A673 (cell line): ENCODE data around the gene SNX19. TPM values are rescaled to one million over a fixed set of nuclear protein-coding genes. Genes with fewer than 3 reads are reported as not detected.

Source experiments
- BruUV-seq: library from RNA; stranded (reverse); fragments of 400-500 nt; replicated peaks from 2 replicates; lab custom pipeline; 2021; lab: Mats Ljungman, UMichigan
- CTCF ChIA-PET: fragments of 300-600 bp; sonication (Branson Sonifier 250); formaldehyde crosslinking; loops from one replicate; lab custom pipeline; 2022; ENCODE audit warnings: antibody characterized with exemption; lab: Charles Lee
- POLR2A ChIA-PET: fragments of 300-600 bp; sonication (Branson Sonifier 250); formaldehyde crosslinking; loops from one replicate; lab custom pipeline; 2022; ENCODE audit warnings: antibody characterized with exemption; ENCODE audit not compliant: low non-redundant PET; lab: Charles Lee
- DNase-seq: peaks from one replicate; pipeline ENCODE4 v3.0.0-alpha.2; 2015; ENCODE audit warnings: low spot score
- H3K27ac ChIP-seq: fragments of 200-600 bp; sonication (generic); 2 replicates; pipeline ENCODE4 v1.5.1; 2016; ENCODE audit warnings: mixed run types, low read depth, mild to moderate bottlenecking, mixed read lengths, antibody characterized with exemption, low read length; ENCODE audit not compliant: poor library complexity, severe bottlenecking
- H3K27me3 ChIP-seq: fragments of 200-600 bp; sonication (generic); replicated peaks from 2 replicates; pipeline ENCODE4 v1.6.1; 2017; ENCODE audit warnings: mixed run types, low read depth, mild to moderate bottlenecking, mixed read lengths, antibody characterized with exemption, low read length; ENCODE audit not compliant: insufficient read depth, poor library complexity
- H3K36me3 ChIP-seq: fragments of 200-600 bp; sonication (generic); 2 replicates; pipeline ENCODE4 v1.6.1; 2016; ENCODE audit warnings: mixed run types, mild to moderate bottlenecking, mixed read lengths, antibody characterized with exemption, low read length; ENCODE audit not compliant: insufficient read depth, poor library complexity, severe bottlenecking
- H3K4me1 ChIP-seq: fragments of 200-600 bp; sonication (generic); 2 replicates; pipeline ENCODE4 v1.6.1; 2017; ENCODE audit warnings: mixed run types, mild to moderate bottlenecking, mixed read lengths, antibody characterized with exemption, low read length; ENCODE audit not compliant: insufficient read depth, poor library complexity, severe bottlenecking
- H3K4me3 ChIP-seq: fragments of 200-600 bp; sonication (generic); 2 replicates; pipeline ENCODE4 v1.5.1; 2016; ENCODE audit warnings: low read depth, mixed run types, mild to moderate bottlenecking, mixed read lengths, low read length; ENCODE audit not compliant: poor library complexity, severe bottlenecking
- H3K9me3 ChIP-seq: fragments of 200-600 bp; sonication (generic); 2 replicates; pipeline ENCODE4 v1.6.1; 2016; ENCODE audit warnings: mixed run types, low read depth, mild to moderate bottlenecking, mixed read lengths, antibody characterized with exemption, low read length; ENCODE audit not compliant: poor library complexity, severe bottlenecking
- CTCF ChIP-seq: fragments of 300-800, 200-600 bp; sonication (generic); conservative IDR thresholded peaks from 2 replicates; pipeline ENCODE4 v1.5.1; 2017; ENCODE audit warnings: low read depth, mild to moderate bottlenecking, antibody characterized with exemption, low read length, moderate library complexity, mixed read lengths
- EZH2 ChIP-seq: fragments of 200-600 bp; sonication (generic); IDR thresholded peaks from 2 replicates; pipeline ENCODE4 v1.6.1; 2017; ENCODE audit warnings: borderline replicate concordance, low read depth, mild to moderate bottlenecking, mixed read lengths, antibody characterized with exemption, low read length; ENCODE audit not compliant: poor library complexity, severe bottlenecking
- intact Hi-C: fragments of 100-400 bp; cut with micrococcal nuclease; formaldehyde crosslinking; loops from one replicate; pipeline ENCODE4 v1.10.0; 2022; ENCODE audit not compliant: unreplicated experiment
- total RNA-seq: library from RNA; stranded (reverse); gene quantifications from 2 replicates; pipeline ENCODE4 v1.2.3, GENCODE V29; 2021

SNX19 gene
- total RNA-seq, 1 experiment from 2014 or later: 51.9 TPM

GRCh38 chr11:130846606-130847005 is 69.7 kb downstream of the SNX19 start:
- no peak for TF ChIP-seq EZH2
- TF ChIP-seq CTCF: no peak
- Histone ChIP-seq H3K27ac (no peak overlapping the region), H3K4me3 (no peak overlapping the region), H3K36me3 (no peaks in the 10 kb centered on the region), H3K4me1 (no peaks in the 10 kb centered on the region), H3K27me3 (no peaks in the 10 kb centered on the region), H3K9me3 (no peaks in the 10 kb centered on the region)
- intact Hi-C loops: no loop called here
- ChIA-PET CTCF (interaction anchor here (0.5 kb wide), 1 partner anchor 415 kb away, joined by 4 read pairs; no protein-coding TSS in a partner anchor), POLR2A (no interaction called here)
- no peak for DNase-seq
- BruUV-seq: no TSS peak

- ChIA-PET CTCF (no interaction called here), POLR2A (no interaction called here)
- Histone ChIP-seq H3K9me3 (no peaks in the 10 kb centered on the region), H3K4me3 (no peak overlapping the region), H3K27ac (no peak overlapping the region), H3K36me3 (no peaks in the 10 kb centered on the region), H3K4me1 (no peaks in the 10 kb centered on the region), H3K27me3 (no peaks in the 10 kb centered on the region)
- DNase-seq: no peak
- no peak for TF ChIP-seq EZH2
- TF ChIP-seq CTCF: no peak
- intact Hi-C loops: no loop called here
- BruUV-seq: no TSS peak
These were observed 74.3 kb downstream of the SNX19 start for GRCh38 chr11:130842001-130842400.

GRCh38 chr11:130840679-130841078 is 75.6 kb downstream of the SNX19 start:
- H3K4me1 ChIP-seq: no peaks in the 10 kb centered on the region
- no peaks in the 10 kb centered on the region for H3K9me3 ChIP-seq
- intact Hi-C loops: no loop called here
- no TSS peak for BruUV-seq
- H3K4me3 ChIP-seq: no peak overlapping the region
- ChIA-PET POLR2A (no interaction called here), CTCF (no interaction called here)
- TF ChIP-seq CTCF (no peak), EZH2 (no peak)
- DNase-seq: no peak
- H3K27ac ChIP-seq: no peak overlapping the region
- H3K36me3 ChIP-seq: no peaks in the 10 kb centered on the region
- no peaks in the 10 kb centered on the region for H3K27me3 ChIP-seq
